IMR-90 (cell line): ENCODE results near the gene NUDT8.

Experiments used
- CEBPB ChIP-seq: IDR thresholded peaks from 2 replicates; pipeline ENCODE4 v1.6.1; 2012; ENCODE audit warnings: low read depth, low read length, improper control_type of control experiment
- CHD1 ChIP-seq: IDR thresholded peaks from 2 replicates; pipeline ENCODE4 v1.6.1; 2012; ENCODE audit warnings: low read depth, low read length, improper control_type of control experiment
- MAFK ChIP-seq: IDR thresholded peaks from 2 replicates; pipeline ENCODE4 v1.6.1; 2012; ENCODE audit warnings: low read depth, low read length, improper control_type of control experiment
- MXI1 ChIP-seq: IDR thresholded peaks from 2 replicates; pipeline ENCODE4 v1.6.1; 2012; ENCODE audit warnings: low read depth, mild to moderate bottlenecking, low read length, moderate library complexity, borderline replicate concordance
- POLR2A ChIP-seq: IDR thresholded peaks from 2 replicates; pipeline ENCODE4 v1.6.1; 2012; ENCODE audit warnings: mild to moderate bottlenecking, low read depth, low read length
- RAD21 ChIP-seq: IDR thresholded peaks from 2 replicates; pipeline ENCODE4 v1.6.1; 2012; ENCODE audit warnings: low read length, improper control_type of control experiment
- RCOR1 ChIP-seq: IDR thresholded peaks from 2 replicates; pipeline ENCODE4 v1.6.1; 2012; ENCODE audit warnings: mild to moderate bottlenecking, low read length, improper control_type of control experiment; ENCODE audit not compliant: insufficient replicate concordance
- TF ChIP-seq, protein P1 (sequence below): conservative IDR thresholded peaks from 2 replicates; pipeline ENCODE4 v1.5.1; 2012; ENCODE audit warnings: mild to moderate bottlenecking, low read depth, low read length, improper control_type of control experiment

DNA sequence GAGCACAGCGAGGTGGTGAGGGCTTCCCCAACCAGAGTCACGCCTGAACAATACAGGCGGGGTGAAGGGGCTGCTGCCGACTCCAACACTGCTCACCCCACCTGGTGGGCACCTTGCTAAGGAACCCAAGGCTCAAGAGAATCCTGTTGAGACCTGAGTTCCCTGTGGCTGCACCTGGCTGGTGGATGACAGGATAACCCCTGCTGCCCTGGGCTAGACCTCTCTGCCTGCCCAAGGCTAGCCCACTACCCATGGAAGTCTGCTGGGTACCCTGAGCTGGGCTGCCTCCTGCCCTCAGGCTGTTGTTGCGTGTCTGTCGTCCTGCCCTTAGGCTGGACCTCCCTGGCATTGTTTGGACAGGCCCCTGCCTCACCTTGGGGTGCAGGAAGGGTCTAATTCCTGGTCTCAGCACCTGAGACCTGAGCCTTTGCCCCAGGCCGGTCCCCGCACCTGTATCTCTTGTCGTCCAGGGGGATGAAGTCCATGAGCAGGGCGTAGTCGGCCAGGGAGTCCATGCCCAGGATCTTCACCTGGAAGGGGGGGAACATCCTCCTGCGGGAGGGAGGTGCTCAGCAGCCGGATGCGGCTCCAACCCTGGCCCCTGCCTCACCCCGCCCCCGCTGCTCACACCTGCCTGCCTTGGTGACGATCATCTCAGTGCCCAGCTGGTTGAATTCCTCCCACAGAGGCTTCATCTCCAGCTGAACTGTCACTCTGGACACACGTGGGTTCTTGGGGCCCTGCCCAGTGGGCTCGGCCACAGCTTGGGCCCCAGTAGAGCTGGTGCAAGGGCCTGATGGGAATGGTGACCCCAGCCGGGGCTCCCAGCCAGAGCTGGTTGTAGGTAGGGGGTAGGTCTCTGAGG, 4.9 kb upstream of the NUDT8 start:
- TF ChIP-seq, protein P1, sequence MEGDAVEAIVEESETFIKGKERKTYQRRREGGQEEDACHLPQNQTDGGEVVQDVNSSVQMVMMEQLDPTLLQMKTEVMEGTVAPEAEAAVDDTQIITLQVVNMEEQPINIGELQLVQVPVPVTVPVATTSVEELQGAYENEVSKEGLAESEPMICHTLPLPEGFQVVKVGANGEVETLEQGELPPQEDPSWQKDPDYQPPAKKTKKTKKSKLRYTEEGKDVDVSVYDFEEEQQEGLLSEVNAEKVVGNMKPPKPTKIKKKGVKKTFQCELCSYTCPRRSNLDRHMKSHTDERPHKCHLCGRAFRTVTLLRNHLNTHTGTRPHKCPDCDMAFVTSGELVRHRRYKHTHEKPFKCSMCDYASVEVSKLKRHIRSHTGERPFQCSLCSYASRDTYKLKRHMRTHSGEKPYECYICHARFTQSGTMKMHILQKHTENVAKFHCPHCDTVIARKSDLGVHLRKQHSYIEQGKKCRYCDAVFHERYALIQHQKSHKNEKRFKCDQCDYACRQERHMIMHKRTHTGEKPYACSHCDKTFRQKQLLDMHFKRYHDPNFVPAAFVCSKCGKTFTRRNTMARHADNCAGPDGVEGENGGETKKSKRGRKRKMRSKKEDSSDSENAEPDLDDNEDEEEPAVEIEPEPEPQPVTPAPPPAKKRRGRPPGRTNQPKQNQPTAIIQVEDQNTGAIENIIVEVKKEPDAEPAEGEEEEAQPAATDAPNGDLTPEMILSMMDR, result no peak
- TF ChIP-seq MAFK, result no peak
- no peak for TF ChIP-seq RCOR1
- TF ChIP-seq POLR2A, result no peak
- TF ChIP-seq CEBPB, result no peak
- no peak for TF ChIP-seq CHD1
- TF ChIP-seq MXI1, result no peak
- no peak for TF ChIP-seq RAD21
